Testis (tissue), 2 donors: ENCODE measurements around the gene PTGIS.

ENCODE experiments used
- POLR2A ChIP-seq: fragments of 450-650 bp; IDR thresholded peaks from one replicate; pipeline ENCODE4 v1.6.1; 2017; ENCODE audit warnings: antibody characterized with exemption, mild to moderate bottlenecking, moderate library complexity
- TF ChIP-seq, protein P1 (sequence below), 3 experiments: fragments of 450-650 bp in 2 of 3; fragments of 200-600 bp in 1 of 3; sonication (generic) in 1 of 3; IDR thresholded peaks; one replicate each; pipeline ENCODE4 v1.5.1; 2016 to 2019; ENCODE audit warnings: antibody characterized with exemption in 3 of 3, mild to moderate bottlenecking in 2 of 3, moderate library complexity in 1 of 3

GRCh38 chr20:49589747-49590146, 21.8 kb upstream of the PTGIS start:
- TF ChIP-seq, protein P1, sequence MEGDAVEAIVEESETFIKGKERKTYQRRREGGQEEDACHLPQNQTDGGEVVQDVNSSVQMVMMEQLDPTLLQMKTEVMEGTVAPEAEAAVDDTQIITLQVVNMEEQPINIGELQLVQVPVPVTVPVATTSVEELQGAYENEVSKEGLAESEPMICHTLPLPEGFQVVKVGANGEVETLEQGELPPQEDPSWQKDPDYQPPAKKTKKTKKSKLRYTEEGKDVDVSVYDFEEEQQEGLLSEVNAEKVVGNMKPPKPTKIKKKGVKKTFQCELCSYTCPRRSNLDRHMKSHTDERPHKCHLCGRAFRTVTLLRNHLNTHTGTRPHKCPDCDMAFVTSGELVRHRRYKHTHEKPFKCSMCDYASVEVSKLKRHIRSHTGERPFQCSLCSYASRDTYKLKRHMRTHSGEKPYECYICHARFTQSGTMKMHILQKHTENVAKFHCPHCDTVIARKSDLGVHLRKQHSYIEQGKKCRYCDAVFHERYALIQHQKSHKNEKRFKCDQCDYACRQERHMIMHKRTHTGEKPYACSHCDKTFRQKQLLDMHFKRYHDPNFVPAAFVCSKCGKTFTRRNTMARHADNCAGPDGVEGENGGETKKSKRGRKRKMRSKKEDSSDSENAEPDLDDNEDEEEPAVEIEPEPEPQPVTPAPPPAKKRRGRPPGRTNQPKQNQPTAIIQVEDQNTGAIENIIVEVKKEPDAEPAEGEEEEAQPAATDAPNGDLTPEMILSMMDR (IDR thresholded peaks at IDR 0.05) = no peak
- no peak for TF ChIP-seq POLR2A
